GM12878 (cell line): ENCODE results near the gene BICD1. TPM values are rescaled to one million over a fixed set of nuclear protein-coding genes. Genes with fewer than 3 reads are reported as not detected.

Source experiments
- ATAC-seq: fragments of 200-7000 bp; cut with Tn5 transposase; 3 replicates; pipeline ENCODE4 v1.9.1; 2020; ENCODE audit warnings: mild to moderate bottlenecking, moderate library complexity
- BruUV-seq: library from RNA; stranded (reverse); fragments of 400-500 nt; replicated peaks from 2 replicates; lab custom pipeline; 2021; lab: Mats Ljungman, UMichigan
- CTCF ChIA-PET: fragments of 300-600 bp; sonication (Branson Sonifier 250); formaldehyde crosslinking; extraction: SDS; loops from one replicate; lab custom pipeline; 2021; ENCODE audit warnings: inconsistent platforms; lab: Yijun Ruan, JAX
- POLR2A ChIA-PET: fragments of 350-600 bp; formaldehyde crosslinking; extraction: SDS; loops from one replicate; lab custom pipeline; 2021; ENCODE audit warnings: inconsistent platforms; lab: Charles Lee
- RAD21 ChIA-PET: fragments of 300-600 bp; sonication (Branson Sonifier 250); formaldehyde crosslinking; loops from one replicate; lab custom pipeline; 2023; ENCODE audit warnings: antibody characterized with exemption; ENCODE audit not compliant: unreplicated experiment; lab: Charles Lee
- SMC1A ChIA-PET: fragments of 300-600 bp; sonication (Branson Sonifier 250); formaldehyde crosslinking; loops from one replicate; lab custom pipeline; 2023; ENCODE audit not compliant: unreplicated experiment, uncharacterized antibody; lab: Charles Lee
- DNase-seq: peaks from one replicate; pipeline ENCODE4 v3.0.0-alpha.2; 2011; ENCODE audit warnings: low read depth, low spot score
- FAIRE-seq: peaks from 3 replicates; lab custom pipeline; 2011; peaks lifted over from hg19 to GRCh38; lab: Jason Lieb, UNC
- H2AFZ ChIP-seq: 2 replicates; pipeline ENCODE4 v1.6.0; 2011; ENCODE audit warnings: low read depth, low read length, control low read depth; ENCODE audit not compliant: control insufficient read depth
- H3K27ac ChIP-seq: 2 replicates; pipeline ENCODE4 v1.5.1; 2011; ENCODE audit warnings: control low read depth; ENCODE audit not compliant: control insufficient read depth, insufficient read depth
- H3K27me3 ChIP-seq, 2 experiments: replicated peaks in 1 of 2; 2 replicates each; pipeline versions ENCODE4 v1.6.0 to v1.6.1; 2011; ENCODE audit warnings: low read length in 1 of 2; ENCODE audit not compliant: control insufficient read depth in 2 of 2, insufficient read depth in 2 of 2
- H3K36me3 ChIP-seq, 2 experiments: 2 replicates each; pipeline ENCODE4 v1.5.1; 2011; ENCODE audit warnings: low read length in 1 of 2; ENCODE audit not compliant: control insufficient read depth in 2 of 2, insufficient read depth in 2 of 2
- H3K4me1 ChIP-seq: 2 replicates; pipeline ENCODE4 v1.6.1; 2011; ENCODE audit warnings: mild to moderate bottlenecking, low read length, moderate library complexity, mixed read lengths; ENCODE audit not compliant: control insufficient read depth, insufficient read depth
- H3K4me2 ChIP-seq: 2 replicates; pipeline ENCODE4 v1.6.0; 2011; ENCODE audit warnings: control low read depth; ENCODE audit not compliant: control insufficient read depth, insufficient read depth
- H3K4me3 ChIP-seq: fragments of 200-600 bp; sonication (generic); 2 replicates; pipeline ENCODE4 v1.5.1; 2016
- H3K79me2 ChIP-seq: 2 replicates; pipeline ENCODE4 v1.6.0; 2011; ENCODE audit warnings: low read length; ENCODE audit not compliant: control insufficient read depth, insufficient read depth
- H3K9ac ChIP-seq: 2 replicates; pipeline ENCODE4 v1.8.0; 2011; ENCODE audit warnings: low read length, control low read depth, mixed read lengths; ENCODE audit not compliant: control insufficient read depth, insufficient read depth
- H3K9me3 ChIP-seq: replicated peaks from 3 replicates; pipeline ENCODE4 v1.5.1; 2011; ENCODE audit warnings: mild to moderate bottlenecking, low read length; ENCODE audit not compliant: control insufficient read depth, insufficient read depth
- H4K20me1 ChIP-seq: 2 replicates; pipeline ENCODE4 v1.6.0; 2011; ENCODE audit not compliant: control insufficient read depth, insufficient read depth
- BMI1 ChIP-seq: fragments of 450-650 bp; IDR thresholded peaks from 2 replicates; pipeline ENCODE4 v1.6.1; 2016; ENCODE audit warnings: mild to moderate bottlenecking, moderate library complexity, borderline replicate concordance
- CEBPB ChIP-seq, 2 experiments: fragments of 150-350 bp in 1 of 2; IDR thresholded peaks; 2 replicates each; pipeline ENCODE4 v1.6.1; 2012 to 2014; ENCODE audit warnings: low read depth in 2 of 2, low read length in 2 of 2, borderline replicate concordance in 1 of 2, inconsistent platforms in 1 of 2
- CTCF ChIP-seq, 3 experiments: IDR thresholded peaks in 2 of 3; conservative IDR thresholded peaks in 1 of 3; 2 replicates each; pipeline ENCODE4 v1.5.1; 2011; ENCODE audit warnings: low read depth in 3 of 3, low read length in 3 of 3, mild to moderate bottlenecking in 3 of 3, control low read depth in 2 of 3, moderate library complexity in 2 of 3, inconsistent platforms in 1 of 3, mixed read lengths in 1 of 3; ENCODE audit not compliant: control insufficient read depth in 2 of 3, insufficient read depth in 1 of 3; ENCODE audit errors: extremely low read depth in 1 of 3
- E2F8 ChIP-seq: fragments of 450-650 bp; IDR thresholded peaks from 2 replicates; pipeline ENCODE4 v1.6.1; 2018; ENCODE audit warnings: mild to moderate bottlenecking, low read depth, moderate library complexity; ENCODE audit not compliant: partially characterized antibody
- EGR1 ChIP-seq, 2 experiments: IDR thresholded peaks; 1 replicate in 1 of 2; 2 replicates in 1 of 2; pipeline ENCODE4 v1.6.1; 2011 to 2012; ENCODE audit warnings: low read depth in 2 of 2, low read length in 2 of 2, borderline replicate concordance in 1 of 2, mild to moderate bottlenecking in 1 of 2, moderate library complexity in 1 of 2
- IKZF2 ChIP-seq, 2 experiments: fragments of 450-650 bp; IDR thresholded peaks; 2 replicates each; pipeline ENCODE4 v1.6.1; 2017; ENCODE audit warnings: mild to moderate bottlenecking in 2 of 2, moderate library complexity in 2 of 2
- NR2F1 ChIP-seq: fragments of 450-650 bp; conservative IDR thresholded peaks from 2 replicates; pipeline ENCODE4 v1.6.1; 2017; ENCODE audit warnings: mild to moderate bottlenecking
- RAD21 ChIP-seq: IDR thresholded peaks from 2 replicates; pipeline ENCODE4 v1.6.1; 2011; ENCODE audit warnings: mild to moderate bottlenecking, low read depth, low read length, moderate library complexity; ENCODE audit not compliant: insufficient read depth
- SMC3 ChIP-seq: IDR thresholded peaks from 2 replicates; pipeline ENCODE4 v1.6.1; 2011; ENCODE audit warnings: low read length, improper control_type of control experiment, borderline replicate concordance
- WGBS: methylation state at CpG from one replicate; pipeline ENCODE4 v1.1.6; 2016; ENCODE audit warnings: low lambda C conversion rate; ENCODE audit not compliant: insufficient replicate concordance, insufficient coverage; ENCODE audit errors: missing lambda C conversion rate; 5-methylcytosine and 5-hydroxymethylcytosine counted together
- in situ Hi-C: fragments of 300-500 bp; cut with MboI; formaldehyde crosslinking; loops from 9 replicates; pipeline ENCODE4 v1.14.3; 2018; ENCODE audit warnings: mixed read lengths
- intact Hi-C: fragments of 100-400 bp; cut with micrococcal nuclease; formaldehyde crosslinking; loops from one replicate; pipeline ENCODE4 v1.14.2; 2022; ENCODE audit not compliant: unreplicated experiment
- polyA plus RNA-seq, 11 experiments: library from polyadenylated mRNA; depleted of rRNA in 4 of 11; unstranded in 6 of 11; stranded (reverse) in 5 of 11; fragments of >200 nt; fragmentation: Nextera tagmentation in 4 of 11; fragmentation: Illumina TruSeq in 1 of 11; extraction: Ambion mirVana in 4 of 11; extraction: Trizol in 1 of 11; gene quantifications; 1 replicate in 1 of 11; 2 replicates in 10 of 11; pipeline versions ENCODE4 v1.2.1 to v1.2.3, GENCODE V29; 2011 to 2016; ENCODE audit warnings: inconsistent platforms in 2 of 11, missing spikeins in 2 of 11, low read depth in 1 of 11
- total RNA-seq, 4 experiments: library from RNA; depleted of rRNA in 3 of 4; stranded (reverse); fragments of >200 nt in 3 of 4; fragmentation: Illumina TruSeq in 1 of 4; extraction: Trizol in 1 of 4; gene quantifications; 2 replicates each; pipeline versions ENCODE4 v1.2.1 to v1.2.3, GENCODE V29; 2013 to 2021

Gene BICD1
- total and polyA plus RNA-seq, 10 of the 15 experiments (the other 5 are each of a cell fraction or from before 2014, with no cell fraction given), result 4.7 to 32.5 (median 14.4) TPM

GRCh38 chr12:32312049-32312670 lies 205.5 kb downstream of the BICD1 start:
- Histone ChIP-seq H3K36me3 (no peaks in the 10 kb centered on the region), H3K27ac (no peak overlapping the region), H3K9me3 (no peaks in the 10 kb centered on the region), H3K4me1 (no peaks in the 10 kb centered on the region), H2AFZ (peak overlapping the region; percentile 58), H3K4me3 (no peak overlapping the region), H3K9ac (no peak overlapping the region), H3K27me3 (no peaks in the 10 kb centered on the region), H3K79me2 (no peaks in the 10 kb centered on the region), H4K20me1 (no peaks in the 10 kb centered on the region), H3K4me2 (no peak overlapping the region)
- intact Hi-C loops, result loop anchor here (1.0 to 5.0 kb wide), 3 partner anchors 50 to 659 kb away; no protein-coding TSS in a partner anchor
- ChIA-PET RAD21 (interaction anchor here (0.6 to 2.9 kb wide), 27 partner anchors 11 to 1061 kb away, joined by 3 to 52 read pairs (median 4); no protein-coding TSS in a partner anchor), SMC1A (interaction anchor here (0.5 to 5.8 kb wide), 29 partner anchors 10 to 913 kb away, joined by 3 to 52 read pairs (median 3); partner anchors contain the start of gene AMN1), CTCF (interaction anchor here (0.6 to 2.9 kb wide), 50 partner anchors 11 to 1061 kb away, joined by 3 to 74 read pairs (median 4); partner anchors contain the start of genes ETFBKMT and RESF1), POLR2A (interaction anchor here (0.5 to 1.8 kb wide), 2 partner anchors 237 to 562 kb away, joined by 3 to 4 read pairs; no protein-coding TSS in a partner anchor)
- DNase-seq (peak; percentile 21), FAIRE-seq (no peak), ATAC-seq (peak; percentile 77)
- no peak for TF ChIP-seq BMI1
- TF ChIP-seq E2F8, result no peak
- TF ChIP-seq NR2F1, result no peak
- 0 out of 4 replicates have a peak, but pooled peaks of 1 of the 2 experiments have one; percentile 35 for TF ChIP-seq CEBPB (IDR thresholded peaks at IDR 0.05; ENCODE audit: borderline replicate concordance in 1 of 2, low read depth in 2 of 2, low read length in 2 of 2)
- TF ChIP-seq CTCF (IDR thresholded peaks at IDR 0.05 in 2 of 3, conservative IDR thresholded peaks at IDR 0.05 in 1 of 3; ENCODE audit: control insufficient read depth in 2 of 3, extremely low read depth in 1 of 3, insufficient read depth in 1 of 3, low read depth in 3 of 3, low read length in 3 of 3), result peak; percentile 39 to 63 (median 56); a peak in 5 of 6 replicates
- TF ChIP-seq EGR1 (IDR thresholded peaks at IDR 0.05; ENCODE audit: borderline replicate concordance in 1 of 2, low read depth in 2 of 2, low read length in 2 of 2), result no peak
- TF ChIP-seq RAD21, result peak; percentile 62
- 0 out of 4 replicates have a peak, but pooled peaks of 1 of the 2 experiments have one; percentile 16 for TF ChIP-seq IKZF2 (IDR thresholded peaks at IDR 0.05)
- peak; percentile 82 for TF ChIP-seq SMC3
- 52% methylated on average over 2 of the region's 2 CpGs for WGBS
- in situ Hi-C loops, result loop anchor here (5.0 to 10.0 kb wide), 2 partner anchors 660 to 907 kb away; no protein-coding TSS in a partner anchor
- BruUV-seq, result no TSS peak
